PC-9 (cell line): ENCODE measurements around the gene FOXL1. TPM values are rescaled to one million over a fixed set of nuclear protein-coding genes. Genes with fewer than 3 reads are reported as not detected.
A peak's percentile ranks its signal among the peaks of the same experiment; 100 is the strongest.

Experiments used
- BruUV-seq: library from RNA; stranded (reverse); fragments of 400-500 nt; replicated peaks from 2 replicates; lab custom pipeline; 2021; lab: Mats Ljungman, UMichigan
- CTCF ChIA-PET: fragments of 300-600 bp; sonication (Branson Sonifier 250); formaldehyde crosslinking; loops from one replicate; lab custom pipeline; 2022; ENCODE audit warnings: antibody characterized with exemption; lab: Charles Lee
- POLR2A ChIA-PET: fragments of 300-600 bp; sonication (Branson Sonifier 250); formaldehyde crosslinking; loops from one replicate; lab custom pipeline; 2022; ENCODE audit warnings: antibody characterized with exemption; ENCODE audit not compliant: unreplicated experiment; lab: Charles Lee
- DNase-seq, 2 experiments: peaks; one replicate each; pipeline versions ENCODE4 v3.0.0 to v3.0.0-alpha.2; 2015 to 2022; ENCODE audit warnings: mixed read lengths in 1 of 2
- H2AFZ ChIP-seq: fragments of 200-600 bp; sonication (generic); 2 replicates; pipeline ENCODE4 v1.8.1; 2017; ENCODE audit warnings: antibody characterized with exemption
- H3F3A ChIP-seq: fragments of 200-600 bp; sonication (generic); 2 replicates; pipeline ENCODE4 v1.8.1; 2017; ENCODE audit warnings: antibody characterized with exemption, mild to moderate bottlenecking, low read depth; ENCODE audit not compliant: insufficient read depth
- H3K27ac ChIP-seq: fragments of 200-600 bp; sonication (generic); 2 replicates; pipeline ENCODE4 v1.6.1; 2016; ENCODE audit warnings: mixed run types
- H3K27me3 ChIP-seq: fragments of 200-600 bp; sonication (generic); 2 replicates; pipeline ENCODE4 v1.6.1; 2016; ENCODE audit warnings: low read depth, mixed run types; ENCODE audit not compliant: insufficient read depth
- H3K36me3 ChIP-seq: fragments of 200-600 bp; sonication (generic); 2 replicates; pipeline ENCODE4 v1.6.1; 2016; ENCODE audit warnings: low read depth, mixed run types
- H3K4me1 ChIP-seq: fragments of 200-600 bp; sonication (generic); replicated peaks from 2 replicates; pipeline ENCODE4 v1.6.1; 2016; ENCODE audit warnings: mixed run types; ENCODE audit not compliant: insufficient read depth
- H3K4me2 ChIP-seq: fragments of 200-600 bp; sonication (generic); 2 replicates; pipeline ENCODE4 v1.6.1; 2017; ENCODE audit warnings: mixed run types
- H3K4me3 ChIP-seq: fragments of 200-600 bp; sonication (generic); 2 replicates; pipeline ENCODE4 v1.6.1; 2016; ENCODE audit warnings: mixed run types
- H3K79me2 ChIP-seq: fragments of 200-600 bp; sonication (generic); 2 replicates; pipeline ENCODE4 v1.6.1; 2017; ENCODE audit warnings: low read depth, mixed run types
- H3K9me2 ChIP-seq: fragments of 200-600 bp; sonication (generic); 2 replicates; pipeline ENCODE4 v1.8.1; 2017; ENCODE audit warnings: mild to moderate bottlenecking; ENCODE audit not compliant: insufficient read depth
- H3K9me3 ChIP-seq: fragments of 200-600 bp; sonication (generic); 2 replicates; pipeline ENCODE4 v1.8.1; 2016; ENCODE audit warnings: low read depth; ENCODE audit not compliant: insufficient read depth
- H4K20me1 ChIP-seq: fragments of 200-600 bp; sonication (generic); 2 replicates; pipeline ENCODE4 v1.8.1; 2017; ENCODE audit not compliant: insufficient read depth
- CTCF ChIP-seq: fragments of 200-600 bp; sonication (generic); conservative IDR thresholded peaks from 2 replicates; pipeline ENCODE4 v1.6.1; 2017; ENCODE audit warnings: mixed run types, antibody characterized with exemption, mild to moderate bottlenecking, moderate library complexity
- EZH2 ChIP-seq: fragments of 200-600 bp; sonication (generic); IDR thresholded peaks from 2 replicates; pipeline ENCODE4 v1.8.0; 2017; ENCODE audit warnings: antibody characterized with exemption, low read depth
- intact Hi-C: fragments of 100-400 bp; cut with micrococcal nuclease; formaldehyde crosslinking; loops from one replicate; pipeline ENCODE4 v1.10.0; 2022; ENCODE audit not compliant: unreplicated experiment
- total RNA-seq: library from RNA; stranded (reverse); gene quantifications from 2 replicates; pipeline ENCODE4 v1.2.3, GENCODE V29; 2021

Gene FOXL1
- total RNA-seq, 1 experiment from 2014 or later: not detected

- no peaks in the 10 kb centered on the region for H3K9me2 ChIP-seq
- peaks cover 6% of the 10 kb centered on the region for H3K4me1 ChIP-seq
- peaks cover 25% of the 10 kb centered on the region; the same call in 1 of the 2 replicates for H3K27me3 ChIP-seq
- H3K36me3 ChIP-seq: peaks cover 12% of the 10 kb centered on the region; the same call in 1 of the 2 replicates
- BruUV-seq: TSS peak; percentile 98
- H3F3A ChIP-seq: no peaks in the 10 kb centered on the region
- ChIA-PET CTCF (no interaction called here), POLR2A (no interaction called here)
- peaks cover 14% of the 10 kb centered on the region for H3K79me2 ChIP-seq
- TF ChIP-seq EZH2 (no peak), CTCF (no peak)
- H3K4me2 ChIP-seq: peak within 1 kb of the TSS; percentile 94
- H3K9me3 ChIP-seq: no peaks in the 10 kb centered on the region
- peak within 1 kb of the TSS; percentile 88 for H3K4me3 ChIP-seq
- peak within 1 kb of the TSS; percentile 95 for H2AFZ ChIP-seq
- intact Hi-C loops: no loop called here
- H3K27ac ChIP-seq: peak within 1 kb of the TSS; percentile 47
- DNase-seq: peak; percentile 70 to 92
- H4K20me1 ChIP-seq: no peaks in the 10 kb centered on the region
These were observed 23.2 kb upstream of the FOXL1 start, which contains the start of gene MTHFSD for GRCh38 chr16:86554917-86555703. Gene MTHFSD (minus strand): TSS chr16:86555235. CDS start chr16:86555184, 51 bp downstream.

GRCh38 chr16:86555704-86556075, 22.7 kb upstream of the FOXL1 start:
- H3F3A ChIP-seq: no peaks in the 10 kb centered on the region
- peaks cover 12% of the 10 kb centered on the region; the same call in 1 of the 2 replicates for H3K36me3 ChIP-seq
- CTCF ChIA-PET: no interaction called here
- H4K20me1 ChIP-seq: no peaks in the 10 kb centered on the region
- BruUV-seq: no TSS peak
- peak overlapping the region; percentile 88 for H3K4me3 ChIP-seq
- no peak for DNase-seq
- no peaks in the 10 kb centered on the region for H3K9me3 ChIP-seq
- H3K9me2 ChIP-seq: no peaks in the 10 kb centered on the region
- H2AFZ ChIP-seq: peak overlapping the region; percentile 95
- H3K79me2 ChIP-seq: peaks cover 14% of the 10 kb centered on the region
- H3K27me3 ChIP-seq: peaks cover 28% of the 10 kb centered on the region; the same call in 1 of the 2 replicates
- peaks cover 6% of the 10 kb centered on the region for H3K4me1 ChIP-seq
- intact Hi-C loops: no loop called here
- no peak for TF ChIP-seq CTCF
- no peak for TF ChIP-seq EZH2
- POLR2A ChIA-PET: no interaction called here
- no peak overlapping the region for H3K27ac ChIP-seq
- H3K4me2 ChIP-seq: peak overlapping the region; percentile 94

- H3K4me1 ChIP-seq: peaks cover 6% of the 10 kb centered on the region
- H3K9me3 ChIP-seq: no peaks in the 10 kb centered on the region
- H3K4me3 ChIP-seq: no peak overlapping the region
- no peaks in the 10 kb centered on the region for H4K20me1 ChIP-seq
- no peaks in the 10 kb centered on the region for H3F3A ChIP-seq
- H3K27ac ChIP-seq: no peak overlapping the region
- intact Hi-C loops: no loop called here
- CTCF ChIA-PET: no interaction called here
- H3K79me2 ChIP-seq: peaks cover 14% of the 10 kb centered on the region
- no peak overlapping the region for H2AFZ ChIP-seq
- no TSS peak for BruUV-seq
- peaks cover 8% of the 10 kb centered on the region; the same call in 1 of the 2 replicates for H3K36me3 ChIP-seq
- POLR2A ChIA-PET: no interaction called here
- H3K27me3 ChIP-seq: peaks cover 36% of the 10 kb centered on the region
- no peak for TF ChIP-seq CTCF
- no peak for TF ChIP-seq EZH2
- no peaks in the 10 kb centered on the region for H3K9me2 ChIP-seq
- no peak overlapping the region for H3K4me2 ChIP-seq
- DNase-seq: no peak
These were observed 21.8 kb upstream of the FOXL1 start for GRCh38 chr16:86556576-86556975.
